ENCODE results near the gene GPC1.

Gene GPC1

GRCh38 chr2:240457223-240458043, 22.0 kb downstream of the GPC1 start:
- Mint-ChIP-seq H3K27me3 (peaks cover 24% of the 10 kb centered on the region), H3K36me3 (ENCODE audit: low read depth) (no peaks in the 10 kb centered on the region), H3K4me1 (peaks cover 2% of the 10 kb centered on the region), H3K4me3 (no peak overlapping the region), H3K27ac (no peak overlapping the region), H3K9me3 (no peaks in the 10 kb centered on the region)
- ATAC-seq (no peak), DNase-seq (no peak)

- H3K27ac Mint-ChIP-seq = no peak overlapping the region
- H3K36me3 Mint-ChIP-seq (ENCODE audit: low read depth) = no peaks in the 10 kb centered on the region
- H3K4me3 Mint-ChIP-seq = no peak overlapping the region
- peaks cover 24% of the 10 kb centered on the region for H3K27me3 Mint-ChIP-seq
- H3K9me3 Mint-ChIP-seq = no peaks in the 10 kb centered on the region
- DNase-seq = no peak
- H3K4me1 Mint-ChIP-seq = peaks cover 2% of the 10 kb centered on the region
- no peak for ATAC-seq
Observed at GRCh38 chr2:240458044-240458899, 22.8 kb downstream of the GPC1 start.

- H3K9me3 Mint-ChIP-seq = no peaks in the 10 kb centered on the region
- H3K4me1 Mint-ChIP-seq = peaks cover 1% of the 10 kb centered on the region
- no peak overlapping the region for H3K4me3 Mint-ChIP-seq
- H3K36me3 Mint-ChIP-seq (ENCODE audit: low read depth) = no peaks in the 10 kb centered on the region
- ATAC-seq (no peak), DNase-seq (no peak)
- no peak overlapping the region for H3K27ac Mint-ChIP-seq
- peaks cover 23% of the 10 kb centered on the region for H3K27me3 Mint-ChIP-seq
Observed at GRCh38 chr2:240458900-240459391, 23.5 kb downstream of the GPC1 start.

- Mint-ChIP-seq H3K27ac (no peak overlapping the region), H3K4me3 (no peak overlapping the region), H3K9me3 (no peaks in the 10 kb centered on the region), H3K4me1 (no peaks in the 10 kb centered on the region), H3K27me3 (peaks cover 16% of the 10 kb centered on the region), H3K36me3 (ENCODE audit: low read depth) (no peaks in the 10 kb centered on the region)
- no peak for DNase-seq
- no peak for ATAC-seq
Observed at GRCh38 chr2:240459401-240460252, 24.2 kb downstream of the GPC1 start.

- H3K4me3 Mint-ChIP-seq = no peak overlapping the region
- H3K9me3 Mint-ChIP-seq = no peaks in the 10 kb centered on the region
- H3K27me3 Mint-ChIP-seq = peaks cover 9% of the 10 kb centered on the region
- no peak overlapping the region for H3K27ac Mint-ChIP-seq
- ATAC-seq (no peak), DNase-seq (no peak)
- no peaks in the 10 kb centered on the region for H3K36me3 Mint-ChIP-seq (ENCODE audit: low read depth)
- no peaks in the 10 kb centered on the region for H3K4me1 Mint-ChIP-seq
Observed at GRCh38 chr2:240460253-240460711, 24.8 kb downstream of the GPC1 start.

GRCh38 chr2:240460781-240461431, 25.4 kb downstream of the GPC1 start:
- no peaks in the 10 kb centered on the region for H3K36me3 Mint-ChIP-seq (ENCODE audit: low read depth)
- H3K4me3 Mint-ChIP-seq = no peak overlapping the region
- no peak for ATAC-seq
- peak; percentile 0 for DNase-seq
- peaks cover 8% of the 10 kb centered on the region for H3K27me3 Mint-ChIP-seq
- H3K4me1 Mint-ChIP-seq = no peaks in the 10 kb centered on the region
- no peaks in the 10 kb centered on the region for H3K9me3 Mint-ChIP-seq
- no peak overlapping the region for H3K27ac Mint-ChIP-seq

GRCh38 chr2:240461471-240462072, 26.1 kb downstream of the GPC1 start:
- Mint-ChIP-seq H3K9me3 (no peaks in the 10 kb centered on the region), H3K36me3 (ENCODE audit: low read depth) (no peaks in the 10 kb centered on the region), H3K27ac (no peak overlapping the region), H3K4me1 (no peaks in the 10 kb centered on the region), H3K4me3 (no peak overlapping the region), H3K27me3 (peaks cover 6% of the 10 kb centered on the region)
- DNase-seq = peak; percentile 0
- ATAC-seq = no peak

- no peak for ATAC-seq
- peak; percentile 1 for DNase-seq
- Mint-ChIP-seq H3K36me3 (ENCODE audit: low read depth) (no peaks in the 10 kb centered on the region), H3K9me3 (no peaks in the 10 kb centered on the region), H3K27me3 (peaks cover under 1% of the 10 kb centered on the region), H3K4me1 (no peaks in the 10 kb centered on the region), H3K27ac (no peak overlapping the region), H3K4me3 (no peak overlapping the region)
Observed at GRCh38 chr2:240462073-240462706, 26.7 kb downstream of the GPC1 start.

- H3K9me3 Mint-ChIP-seq = no peaks in the 10 kb centered on the region
- no peak overlapping the region for H3K4me3 Mint-ChIP-seq
- no peaks in the 10 kb centered on the region for H3K4me1 Mint-ChIP-seq
- H3K27me3 Mint-ChIP-seq = no peaks in the 10 kb centered on the region
- no peak overlapping the region for H3K27ac Mint-ChIP-seq
- ATAC-seq (no peak), DNase-seq (no peak)
- no peaks in the 10 kb centered on the region for H3K36me3 Mint-ChIP-seq (ENCODE audit: low read depth)
Observed at GRCh38 chr2:240462707-240463273, 27.3 kb downstream of the GPC1 start.

- Mint-ChIP-seq H3K36me3 (ENCODE audit: low read depth) (no peaks in the 10 kb centered on the region), H3K4me1 (no peaks in the 10 kb centered on the region), H3K4me3 (no peak overlapping the region), H3K9me3 (no peaks in the 10 kb centered on the region), H3K27me3 (no peaks in the 10 kb centered on the region), H3K27ac (no peak overlapping the region)
- DNase-seq (peak; percentile 0), ATAC-seq (no peak)
Observed at GRCh38 chr2:240463274-240463865, 27.9 kb downstream of the GPC1 start.

GRCh38 chr2:240463866-240464481, 28.5 kb downstream of the GPC1 start:
- Mint-ChIP-seq H3K4me3 (no peak overlapping the region), H3K27ac (no peak overlapping the region), H3K4me1 (no peaks in the 10 kb centered on the region), H3K27me3 (no peaks in the 10 kb centered on the region), H3K36me3 (ENCODE audit: low read depth) (no peaks in the 10 kb centered on the region), H3K9me3 (no peaks in the 10 kb centered on the region)
- ATAC-seq (no peak), DNase-seq (no peak)

GRCh38 chr2:240464514-240465241, 29.2 kb downstream of the GPC1 start:
- Mint-ChIP-seq H3K36me3 (ENCODE audit: low read depth) (no peaks in the 10 kb centered on the region), H3K9me3 (no peaks in the 10 kb centered on the region), H3K4me3 (no peak overlapping the region), H3K27me3 (no peaks in the 10 kb centered on the region), H3K27ac (no peak overlapping the region), H3K4me1 (no peaks in the 10 kb centered on the region)
- peak; percentile 0 for DNase-seq
- ATAC-seq = no peak

Data from activated naive CD8-positive, alpha-beta T cell treated with anti-CD3 and anti-CD28 coated beads, Interleukin-2, amount 50 U/mL, for 24 hours (primary cell).